ENCODE data around the gene DNAJB1. TPM values are rescaled to one million over a fixed set of nuclear protein-coding genes. Genes with fewer than 3 reads are reported as not detected.
"Not testable (repeated sequence)": the region's sequence is repeated elsewhere in the genome, so short reads cannot be mapped to it uniquely, and the experiment has no call there.

DNAJB1 gene
- total RNA-seq = 100 to 1,000 TPM in 3 of 8 experiments, 10 to 100 TPM in 5; 36.7 to 113 (median 72.8) TPM

GRCh38 chr19:14517840-14518505 is at the start of gene DNAJB1:
DNAJB1 (minus strand) TSS chr19:14518397; CDS start chr19:14518349, 48 bp downstream.
- in situ Hi-C loops (cut with MboI; ENCODE audit: low pct_unique_long_range_greater_than_20kb in 2 of 9, low sequenced_read_pairs in 9 of 9, unreplicated experiment in 9 of 9) = no loop called here
- WGBS, 10 experiments = no CpG with 5 or more reads among the region's 82 CpGs
- Histone ChIP-seq H3K27ac (peak within 1 kb of the TSS; percentile 82 to 91), H3K4me1 (replicated peaks in 1 of 2) (peaks cover 15 to 21% of the 10 kb centered on the region in 2 donors), H3K4me3 (peak within 1 kb of the TSS; percentile 79 to 99 (median 86))
- ATAC-seq (replicated peaks in 6 of 8) = peak; percentile 53 to 78 (median 73)

- peaks cover 7 to 9% of the 10 kb centered on the region in 2 donors for H3K4me1 ChIP-seq (replicated peaks in 1 of 2)
- ATAC-seq (replicated peaks in 6 of 8) = no peak
- 90 to 100% methylated on average over 2 of the region's 11 CpGs; no CpG with 5 or more reads in 8 of the 10 experiments for WGBS, 10 experiments
- H3K27ac ChIP-seq = no peak overlapping the region
- in situ Hi-C loops (cut with MboI; ENCODE audit: low pct_unique_long_range_greater_than_20kb in 2 of 9, low sequenced_read_pairs in 9 of 9, unreplicated experiment in 9 of 9) = no loop called here
- H3K4me3 ChIP-seq = no peak overlapping the region
Measured at GRCh38 chr19:14567079-14567478, 48.9 kb upstream of the DNAJB1 start.

GRCh38 chr19:14566712-14567077 is 48.5 kb upstream of the DNAJB1 start:
- in situ Hi-C loops (cut with MboI; ENCODE audit: low pct_unique_long_range_greater_than_20kb in 2 of 9, low sequenced_read_pairs in 9 of 9, unreplicated experiment in 9 of 9) = no loop called here
- peaks cover 7 to 13% of the 10 kb centered on the region in 2 donors for H3K4me1 ChIP-seq (replicated peaks in 1 of 2)
- no peak for ATAC-seq (replicated peaks in 6 of 8)
- no peak overlapping the region for H3K4me3 ChIP-seq
- 83% methylated on average over 2 of the region's 18 CpGs; no CpG with 5 or more reads in 9 of the 10 experiments for WGBS, 10 experiments
- no peak overlapping the region for H3K27ac ChIP-seq

GRCh38 chr19:14565765-14566711 is 47.8 kb upstream of the DNAJB1 start:
- in situ Hi-C loops (cut with MboI; ENCODE audit: low pct_unique_long_range_greater_than_20kb in 2 of 9, low sequenced_read_pairs in 9 of 9, unreplicated experiment in 9 of 9) = no loop called here
- WGBS, 10 experiments = 74 to 100% (median 86%) methylated on average over 3 to 7 of the region's 31 CpGs; no CpG with 5 or more reads in 7 of the 10 experiments
- H3K4me1 ChIP-seq (replicated peaks in 1 of 2) = peaks cover 12 to 20% of the 10 kb centered on the region in 2 donors
- no peak overlapping the region for H3K4me3 ChIP-seq
- ATAC-seq (replicated peaks in 6 of 8) = no peak
- H3K27ac ChIP-seq = no peak overlapping the region

- peak in 2 of 8 experiments; percentile 8 to 59 for ATAC-seq (replicated peaks in 6 of 8)
- Histone ChIP-seq H3K4me3 (no peak overlapping the region), H3K27ac (no peak overlapping the region), H3K4me1 (replicated peaks in 1 of 2) (peaks cover 12 to 23% of the 10 kb centered on the region in 2 donors)
- in situ Hi-C loops (cut with MboI; ENCODE audit: low pct_unique_long_range_greater_than_20kb in 2 of 9, low sequenced_read_pairs in 9 of 9, unreplicated experiment in 9 of 9) = no loop called here
- WGBS, 10 experiments = 90% methylated on average over 2 of the region's 22 CpGs; no CpG with 5 or more reads in 9 of the 10 experiments
Measured at GRCh38 chr19:14565298-14565679, 47.1 kb upstream of the DNAJB1 start.

GRCh38 chr19:14564652-14565297 is 46.6 kb upstream of the DNAJB1 start:
- peaks cover 14 to 25% of the 10 kb centered on the region in 2 donors for H3K4me1 ChIP-seq (replicated peaks in 1 of 2)
- in situ Hi-C loops (cut with MboI; ENCODE audit: low pct_unique_long_range_greater_than_20kb in 2 of 9, low sequenced_read_pairs in 9 of 9, unreplicated experiment in 9 of 9); H3K27ac ChIP-seq; ATAC-seq (replicated peaks in 6 of 8); H3K4me3 ChIP-seq: not testable (repeated sequence)
- WGBS, 10 experiments = 81 to 100% methylated on average over 1 to 5 of the region's 22 CpGs; no CpG with 5 or more reads in 8 of the 10 experiments

GRCh38 chr19:14563989-14564651 is 45.9 kb upstream of the DNAJB1 start:
- no peak overlapping the region for H3K27ac ChIP-seq
- peaks cover 18 to 26% of the 10 kb centered on the region in 2 donors for H3K4me1 ChIP-seq (replicated peaks in 1 of 2)
- H3K4me3 ChIP-seq = no peak overlapping the region
- 100% methylated on average over 1 of the region's 33 CpGs; no CpG with 5 or more reads in 9 of the 10 experiments for WGBS, 10 experiments
- in situ Hi-C loops (cut with MboI; ENCODE audit: low pct_unique_long_range_greater_than_20kb in 2 of 9, low sequenced_read_pairs in 9 of 9, unreplicated experiment in 9 of 9) = no loop called here
- ATAC-seq (replicated peaks in 6 of 8) = peak in 6 of 8 experiments; percentile 30 to 75 (median 56)

GRCh38 chr19:14563590-14563926 is 45.4 kb upstream of the DNAJB1 start:
- no peak overlapping the region for H3K27ac ChIP-seq
- no peak for ATAC-seq (replicated peaks in 6 of 8)
- in situ Hi-C loops (cut with MboI; ENCODE audit: low pct_unique_long_range_greater_than_20kb in 2 of 9, low sequenced_read_pairs in 9 of 9, unreplicated experiment in 9 of 9) = no loop called here
- WGBS, 10 experiments = 80% methylated on average over 1 of the region's 16 CpGs; no CpG with 5 or more reads in 9 of the 10 experiments
- peaks cover 24 to 31% of the 10 kb centered on the region in 2 donors for H3K4me1 ChIP-seq (replicated peaks in 1 of 2)
- no peak overlapping the region for H3K4me3 ChIP-seq

GRCh38 chr19:14562660-14563589 is 44.7 kb upstream of the DNAJB1 start:
- no peak overlapping the region for H3K4me3 ChIP-seq
- H3K4me1 ChIP-seq (replicated peaks in 1 of 2) = peaks cover 27 to 33% of the 10 kb centered on the region in 2 donors
- ATAC-seq (replicated peaks in 6 of 8) = no peak
- no peak overlapping the region for H3K27ac ChIP-seq
- in situ Hi-C loops (cut with MboI; ENCODE audit: low pct_unique_long_range_greater_than_20kb in 2 of 9, low sequenced_read_pairs in 9 of 9, unreplicated experiment in 9 of 9) = no loop called here
- WGBS, 10 experiments = 20 to 80% (median 60%) methylated on average over 1 to 7 of the region's 23 CpGs; no CpG with 5 or more reads in 7 of the 10 experiments

- peaks cover 27 to 33% of the 10 kb centered on the region in 2 donors for H3K4me1 ChIP-seq (replicated peaks in 1 of 2)
- H3K4me3 ChIP-seq = no peak overlapping the region
- peak overlapping the region in 1 of 2 donors; percentile 28 for H3K27ac ChIP-seq
- 47 to 100% (median 75%) methylated on average over 1 to 8 of the region's 22 CpGs; no CpG with 5 or more reads in 6 of the 10 experiments for WGBS, 10 experiments
- peak in 3 of 8 experiments; percentile 26 to 45 (median 29) for ATAC-seq (replicated peaks in 6 of 8)
- in situ Hi-C loops (cut with MboI; ENCODE audit: low pct_unique_long_range_greater_than_20kb in 2 of 9, low sequenced_read_pairs in 9 of 9, unreplicated experiment in 9 of 9) = no loop called here
Measured at GRCh38 chr19:14561847-14562351, 43.7 kb upstream of the DNAJB1 start.

- in situ Hi-C loops (cut with MboI; ENCODE audit: low pct_unique_long_range_greater_than_20kb in 2 of 9, low sequenced_read_pairs in 9 of 9, unreplicated experiment in 9 of 9) = no loop called here
- peaks cover 29 to 33% of the 10 kb centered on the region in 2 donors for H3K4me1 ChIP-seq (replicated peaks in 1 of 2)
- WGBS, 10 experiments = no CpG with 5 or more reads among the region's 8 CpGs
- no peak overlapping the region for H3K4me3 ChIP-seq
- no peak overlapping the region for H3K27ac ChIP-seq
- no peak for ATAC-seq (replicated peaks in 6 of 8)
Measured at GRCh38 chr19:14561249-14561648, 43.1 kb upstream of the DNAJB1 start.

Measured in motor neuron (in vitro differentiated cells).